Suprapubic skin (tissue), 4 donors: ENCODE results near the gene ZNF638. TPM values are rescaled to one million over a fixed set of nuclear protein-coding genes. Genes with fewer than 3 reads are reported as not detected.

Source experiments
- DNase-seq, 2 donors: peaks; one replicate each; pipeline ENCODE4 v3.0.0-alpha.2; 2019; ENCODE audit warnings: low spot score in 2 of 2
- H3K27ac ChIP-seq: fragments of 200-600 bp; sonication (generic); one replicate; pipeline ENCODE4 v1.5.1; 2019
- H3K27me3 ChIP-seq: fragments of 200-600 bp; sonication (generic); one replicate; pipeline ENCODE4 v1.5.1; 2019
- H3K36me3 ChIP-seq: fragments of 200-600 bp; sonication (generic); one replicate; pipeline ENCODE4 v1.5.1; 2019
- H3K4me1 ChIP-seq: fragments of 200-600 bp; sonication (generic); one replicate; pipeline ENCODE4 v1.5.1; 2019
- H3K4me3 ChIP-seq: fragments of 200-600 bp; sonication (generic); one replicate; pipeline ENCODE4 v1.5.1; 2019; ENCODE audit warnings: mild to moderate bottlenecking
- H3K9me3 ChIP-seq: fragments of 200-600 bp; sonication (generic); one replicate; pipeline ENCODE4 v1.5.1; 2019
- EP300 ChIP-seq: sonication (generic); formaldehyde crosslinking; IDR thresholded peaks from one replicate; pipeline ENCODE4 v1.6.1; 2017; ENCODE audit warnings: antibody characterized with exemption
- POLR2A ChIP-seq, 2 donors: fragments of 450-650 bp; IDR thresholded peaks; one replicate each; pipeline ENCODE4 v1.6.1; 2017; ENCODE audit warnings: antibody characterized with exemption in 2 of 2, mild to moderate bottlenecking in 2 of 2, moderate library complexity in 2 of 2
- POLR2AphosphoS5 ChIP-seq, 3 donors: sonication (generic); formaldehyde crosslinking; IDR thresholded peaks; one replicate each; pipeline ENCODE4 v1.6.1; 2017; ENCODE audit warnings: antibody characterized with exemption in 3 of 3
- WGBS: methylation state at CpG from one replicate; pipeline ENCODE4 v1.1.5; 2018; 5-methylcytosine and 5-hydroxymethylcytosine counted together
- total RNA-seq, 4 donors: library from RNA; depleted of rRNA; stranded (reverse); fragments of >200 nt; gene quantifications; one replicate each; pipeline ENCODE4 v1.1.0, GENCODE V29; 2016
- TF ChIP-seq, protein P1 (sequence below), 2 donors: fragments of 200-600 bp in 1 of 2; fragments of 450-650 bp in 1 of 2; sonication (generic) in 1 of 2; IDR thresholded peaks; one replicate each; pipeline ENCODE4 v1.5.1; 2016 to 2019; ENCODE audit warnings: antibody characterized with exemption in 2 of 2, mild to moderate bottlenecking in 1 of 2, moderate library complexity in 1 of 2

The ZNF638 gene
- total RNA-seq, 4 donors from 2014 or later: 91.6 to 258 (median 115) TPM

GRCh38 chr2:71455741-71456569 lies 124.4 kb downstream of the ZNF638 start:
- 79% methylated on average over 6 of the region's 6 CpGs for WGBS
- TF ChIP-seq POLR2A (IDR thresholded peaks at IDR 0.05) (no peak), EP300 (no peak), POLR2AphosphoS5 (IDR thresholded peaks at IDR 0.05) (no peak)
- TF ChIP-seq, protein P1, sequence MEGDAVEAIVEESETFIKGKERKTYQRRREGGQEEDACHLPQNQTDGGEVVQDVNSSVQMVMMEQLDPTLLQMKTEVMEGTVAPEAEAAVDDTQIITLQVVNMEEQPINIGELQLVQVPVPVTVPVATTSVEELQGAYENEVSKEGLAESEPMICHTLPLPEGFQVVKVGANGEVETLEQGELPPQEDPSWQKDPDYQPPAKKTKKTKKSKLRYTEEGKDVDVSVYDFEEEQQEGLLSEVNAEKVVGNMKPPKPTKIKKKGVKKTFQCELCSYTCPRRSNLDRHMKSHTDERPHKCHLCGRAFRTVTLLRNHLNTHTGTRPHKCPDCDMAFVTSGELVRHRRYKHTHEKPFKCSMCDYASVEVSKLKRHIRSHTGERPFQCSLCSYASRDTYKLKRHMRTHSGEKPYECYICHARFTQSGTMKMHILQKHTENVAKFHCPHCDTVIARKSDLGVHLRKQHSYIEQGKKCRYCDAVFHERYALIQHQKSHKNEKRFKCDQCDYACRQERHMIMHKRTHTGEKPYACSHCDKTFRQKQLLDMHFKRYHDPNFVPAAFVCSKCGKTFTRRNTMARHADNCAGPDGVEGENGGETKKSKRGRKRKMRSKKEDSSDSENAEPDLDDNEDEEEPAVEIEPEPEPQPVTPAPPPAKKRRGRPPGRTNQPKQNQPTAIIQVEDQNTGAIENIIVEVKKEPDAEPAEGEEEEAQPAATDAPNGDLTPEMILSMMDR (IDR thresholded peaks at IDR 0.05): no peak
- Histone ChIP-seq H3K27ac (no peak overlapping the region), H3K27me3 (peaks cover 20% of the 10 kb centered on the region), H3K4me1 (peaks cover 24% of the 10 kb centered on the region), H3K4me3 (no peak overlapping the region), H3K9me3 (no peaks in the 10 kb centered on the region), H3K36me3 (no peaks in the 10 kb centered on the region)
- DNase-seq: no peak

GRCh38 chr2:71456617-71457016 lies 125.0 kb downstream of the ZNF638 start:
- Histone ChIP-seq H3K36me3 (no peaks in the 10 kb centered on the region), H3K27ac (no peak overlapping the region), H3K9me3 (no peaks in the 10 kb centered on the region), H3K27me3 (peaks cover 20% of the 10 kb centered on the region), H3K4me1 (peaks cover 24% of the 10 kb centered on the region), H3K4me3 (no peak overlapping the region)
- TF ChIP-seq, protein P1 (IDR thresholded peaks at IDR 0.05): no peak
- no peak for TF ChIP-seq POLR2AphosphoS5 (IDR thresholded peaks at IDR 0.05)
- no peak for TF ChIP-seq POLR2A (IDR thresholded peaks at IDR 0.05)
- TF ChIP-seq EP300: no peak
- 69% methylated on average over 1 of the region's 1 CpG for WGBS
- DNase-seq: no peak

GRCh38 chr2:71457123-71457915 lies 125.7 kb downstream of the ZNF638 start:
- WGBS: 91% methylated on average over 9 of the region's 9 CpGs
- peaks cover 24% of the 10 kb centered on the region for H3K4me1 ChIP-seq
- no peak overlapping the region for H3K27ac ChIP-seq

DNA sequence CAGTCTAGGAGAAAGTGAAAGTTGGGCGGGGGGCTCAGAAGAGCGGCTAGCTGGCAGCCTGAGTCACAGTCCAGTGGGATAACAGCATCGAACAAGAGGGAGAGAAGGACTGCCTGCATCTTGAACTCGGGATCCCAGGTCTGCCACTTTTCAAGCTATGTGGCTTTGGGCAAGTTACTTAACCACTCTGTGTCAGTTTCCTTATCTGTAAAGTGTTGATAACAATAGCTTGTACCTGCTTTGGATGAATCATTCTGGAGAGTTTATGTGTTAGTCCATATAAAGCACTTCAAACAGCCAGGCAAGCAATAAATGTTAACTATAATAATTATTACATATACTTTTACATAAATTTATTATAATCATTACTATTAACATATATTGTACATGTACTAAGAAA lies 126.3 kb downstream of the ZNF638 start:
- Histone ChIP-seq H3K4me3 (no peak overlapping the region), H3K4me1 (peaks cover 19% of the 10 kb centered on the region), H3K27ac (no peak overlapping the region), H3K36me3 (no peaks in the 10 kb centered on the region), H3K9me3 (no peaks in the 10 kb centered on the region), H3K27me3 (peaks cover 22% of the 10 kb centered on the region)
- DNase-seq: no peak
- TF ChIP-seq POLR2AphosphoS5 (IDR thresholded peaks at IDR 0.05) (no peak), EP300 (no peak), POLR2A (IDR thresholded peaks at IDR 0.05) (no peak)
- TF ChIP-seq, protein P1 (IDR thresholded peaks at IDR 0.05): no peak
- WGBS: 94% methylated on average over 4 of the region's 4 CpGs

More at GRCh38 chr2:71457123-71457915, 125.7 kb downstream of the ZNF638 start:
- Histone ChIP-seq H3K9me3 (no peaks in the 10 kb centered on the region), H3K4me3 (no peak overlapping the region), H3K27me3 (peaks cover 20% of the 10 kb centered on the region), H3K36me3 (no peaks in the 10 kb centered on the region)
- no peak for DNase-seq
- TF ChIP-seq POLR2AphosphoS5 (IDR thresholded peaks at IDR 0.05): no peak
- no peak for TF ChIP-seq EP300
- TF ChIP-seq, protein P1 (IDR thresholded peaks at IDR 0.05): no peak
- TF ChIP-seq POLR2A (IDR thresholded peaks at IDR 0.05): no peak
